Lower lobe of right lung (tissue), 2 donors: Measurements from ENCODE around the gene SSBP4. TPM values are rescaled to one million over a fixed set of nuclear protein-coding genes. Genes with fewer than 3 reads are reported as not detected.

Experiments used
- ATAC-seq, 2 donors: fragments of 200-7000 bp; cut with Tn5 transposase; one replicate each; pipeline ENCODE4 v1.9.1; 2020 to 2022; ENCODE audit warnings: mild to moderate bottlenecking in 2 of 2, moderate library complexity in 2 of 2
- DNase-seq: peaks from one replicate; pipeline ENCODE4 v3.0.0-alpha.2; 2020
- H3K27ac ChIP-seq: fragments of 200-600 bp; one replicate; pipeline ENCODE4 v1.8.0; 2022
- H3K27me3 ChIP-seq: fragments of 200-600 bp; one replicate; pipeline ENCODE4 v1.8.0; 2022; ENCODE audit warnings: low read depth
- H3K36me3 ChIP-seq: fragments of 200-600 bp; one replicate; pipeline ENCODE4 v1.8.0; 2022; ENCODE audit warnings: mild to moderate bottlenecking
- H3K4me1 ChIP-seq: fragments of 200-600 bp; one replicate; pipeline ENCODE4 v1.8.0; 2022
- H3K4me3 ChIP-seq: fragments of 200-600 bp; one replicate; pipeline ENCODE4 v1.8.0; 2022; ENCODE audit warnings: mild to moderate bottlenecking
- H3K9me3 ChIP-seq: fragments of 200-600 bp; one replicate; pipeline ENCODE4 v1.8.0; 2022
- CTCF ChIP-seq: fragments of 200-600 bp; IDR thresholded peaks from one replicate; pipeline ENCODE4 v1.8.0; 2022; ENCODE audit warnings: antibody characterized with exemption, mild to moderate bottlenecking
- intact Hi-C: fragments of 100-400 bp; cut with DNase I; formaldehyde crosslinking; loops from one replicate; pipeline ENCODE4 v1.11.0; 2022
- microRNA-seq: library from miRNA; unstranded; fragments of <30 nt; microRNA quantifications from one replicate; pipeline ENCODE4 v1.2.0, GENCODE V29; 2020; ENCODE audit warnings: borderline number of aligned reads
- total RNA-seq: library from RNA; stranded (reverse); fragmentation: NEBNext Ultra II Directional; extraction: Animal tissue kit (Norgen Biotek cat#: 25700); gene quantifications from one replicate; pipeline ENCODE4 v1.2.1, GENCODE V29; 2021
- donor health status: DM: no; HTN: yes; CAD: no; lungs with severe emphysema.

The SSBP4 gene
- total RNA-seq, 1 donor from 2014 or later, result 65.6 TPM

GRCh38 chr19:18481505-18482222, 62.5 kb downstream of the SSBP4 start:
- Histone ChIP-seq H3K27ac (no peak overlapping the region), H3K27me3 (no peaks in the 10 kb centered on the region), H3K36me3 (no peaks in the 10 kb centered on the region), H3K4me1 (peaks cover 84% of the 10 kb centered on the region), H3K4me3 (no peak overlapping the region), H3K9me3 (no peaks in the 10 kb centered on the region)
- DNase-seq (no peak), ATAC-seq (no peak)
- intact Hi-C loops, result no loop called here
- TF ChIP-seq CTCF, result no peak

GRCh38 chr19:18483119-18483890, 64.1 kb downstream of the SSBP4 start:
- H3K9me3 ChIP-seq, result no peaks in the 10 kb centered on the region
- DNase-seq, result no peak
- no peak overlapping the region for H3K4me3 ChIP-seq
- no peak overlapping the region for H3K27ac ChIP-seq
- TF ChIP-seq CTCF, result no peak
- intact Hi-C loops, result no loop called here
- no peak for ATAC-seq
- no peaks in the 10 kb centered on the region for H3K27me3 ChIP-seq
- H3K36me3 ChIP-seq, result no peaks in the 10 kb centered on the region
- H3K4me1 ChIP-seq, result peaks cover 85% of the 10 kb centered on the region

Small RNAs within 50 kb of the gene (microRNA-seq; reads per million reads assigned to microRNA genes)
- gene MIR3189, result not detected

Other genes with a start within 250 kb of the SSBP4 start
- 682 TPM for gene IFI30, start 245.6 kb upstream of the SSBP4 start, total RNA-seq
- gene MPV17L2, start 226.2 kb upstream of the SSBP4 start, total RNA-seq, result 6.6 TPM
- 2.7 TPM for gene RAB3A, start 215.4 kb upstream of the SSBP4 start, total RNA-seq
- gene PDE4C, start 193.0 kb upstream of the SSBP4 start, total RNA-seq, result 9.6 TPM
- 4.1 TPM for gene IQCN, start 144.9 kb upstream of the SSBP4 start, total RNA-seq
- 150 TPM for gene JUND, start 137.8 kb upstream of the SSBP4 start, total RNA-seq
- gene LSM4, start 96.3 kb upstream of the SSBP4 start, total RNA-seq, result 72.3 TPM
- gene PGPEP1, start 78.8 kb upstream of the SSBP4 start, total RNA-seq, result 40.9 TPM
- 21.2 TPM for gene GDF15, start 33.2 kb upstream of the SSBP4 start, total RNA-seq
- 35.4 TPM for gene LRRC25, start 21.8 kb upstream of the SSBP4 start, total RNA-seq
- 30.6 TPM for gene ISYNA1, start 18.7 kb downstream of the SSBP4 start, total RNA-seq
- gene ELL, start 102.7 kb downstream of the SSBP4 start, total RNA-seq, result 19.7 TPM
- 195 TPM for gene FKBP8, start 124.2 kb downstream of the SSBP4 start, total RNA-seq
- 71.9 TPM for gene KXD1, start 138.5 kb downstream of the SSBP4 start, total RNA-seq
- 884 TPM for gene UBA52, start 152.5 kb downstream of the SSBP4 start, total RNA-seq
- gene REX1BD, start 169.4 kb downstream of the SSBP4 start, total RNA-seq, result 60.4 TPM
- 19.9 TPM for gene CRLF1, start 187.4 kb downstream of the SSBP4 start, total RNA-seq
- gene TMEM59L, start 193.5 kb downstream of the SSBP4 start, total RNA-seq, result 1.1 TPM
- 14.5 TPM for gene KLHL26, start 217.6 kb downstream of the SSBP4 start, total RNA-seq